SH-SY5Y (cell line): ENCODE measurements around the gene GPR176.

Source experiments
- GATA2 ChIP-seq: IDR thresholded peaks from 2 replicates; pipeline ENCODE4 v1.6.1; 2011; ENCODE audit warnings: mild to moderate bottlenecking, low read depth, low read length
- GATA3 ChIP-seq: IDR thresholded peaks from 2 replicates; pipeline ENCODE4 v1.6.1; 2011; ENCODE audit warnings: low read depth, mild to moderate bottlenecking, low read length, moderate library complexity

Gene GPR176

DNA sequence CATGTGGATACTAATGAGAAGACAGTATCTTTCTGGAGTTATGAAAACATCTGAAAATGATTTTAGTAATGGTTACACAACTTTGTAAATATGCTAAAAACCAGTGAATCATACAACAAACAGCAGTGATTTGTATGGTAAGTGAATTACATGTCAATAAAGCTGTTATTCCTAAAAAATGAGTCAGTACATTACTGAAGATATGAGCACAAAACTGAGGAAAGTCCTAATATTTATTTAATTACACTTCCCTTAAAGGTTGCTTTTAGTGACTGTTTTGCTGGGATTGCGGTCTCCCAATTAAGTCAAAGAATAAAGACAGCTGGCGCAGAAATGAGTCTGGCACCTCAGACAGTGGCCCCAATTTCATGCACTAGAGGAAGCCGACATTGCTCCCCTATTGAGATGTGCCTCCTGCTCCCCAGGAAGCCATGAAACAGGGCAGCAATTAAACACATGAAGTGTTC lies 86.5 kb downstream of the GPR176 start:
- TF ChIP-seq GATA3: no peak
- no peak for TF ChIP-seq GATA2

DNA sequence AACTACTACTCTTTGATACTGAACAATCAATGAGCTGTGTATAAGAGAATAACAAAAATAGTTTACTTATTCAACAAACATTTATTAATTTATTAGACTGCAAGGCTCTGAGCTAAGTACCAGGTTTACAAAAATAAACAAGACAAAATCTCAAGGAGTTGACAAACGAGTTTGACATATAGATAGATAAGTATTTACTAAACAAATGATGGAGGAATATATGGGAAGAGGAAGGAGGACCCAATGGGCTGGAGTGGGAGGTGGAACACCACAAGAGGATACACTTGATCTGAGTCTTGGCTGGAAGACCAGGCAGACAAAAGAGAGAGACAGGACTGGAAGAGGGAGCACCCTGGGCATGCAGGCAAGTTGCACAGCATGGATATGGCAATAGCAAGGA lies 89.9 kb downstream of the GPR176 start:
- no peak for TF ChIP-seq GATA2
- no peak for TF ChIP-seq GATA3

DNA sequence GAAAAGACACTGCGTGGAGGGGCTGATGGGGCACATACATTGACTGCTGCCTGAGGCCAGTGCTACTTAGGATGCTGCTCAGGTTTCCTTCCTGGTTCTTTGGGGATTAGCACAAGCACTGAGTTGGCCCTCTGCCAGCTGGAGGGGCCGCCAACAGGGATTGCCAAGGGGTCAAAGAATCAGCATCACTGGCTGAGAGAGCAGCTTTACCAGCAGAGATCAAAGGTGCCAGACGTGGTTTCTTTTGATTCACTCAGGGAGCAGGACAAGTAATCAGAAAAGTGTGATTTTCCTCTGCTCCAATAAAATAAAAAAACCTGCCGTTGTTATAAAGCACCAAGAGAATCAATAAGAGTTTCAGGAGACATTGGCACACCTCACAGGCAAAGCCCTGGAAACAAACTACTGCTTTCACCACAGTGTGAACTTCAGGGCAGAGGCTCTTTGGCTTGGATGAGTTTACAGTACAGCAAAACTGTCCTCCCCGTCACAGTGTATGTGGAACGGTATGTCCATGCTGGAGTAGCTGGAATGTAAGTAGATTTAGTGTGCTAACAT lies 91.6 kb downstream of the GPR176 start:
- TF ChIP-seq GATA3: no peak
- no peak for TF ChIP-seq GATA2

DNA sequence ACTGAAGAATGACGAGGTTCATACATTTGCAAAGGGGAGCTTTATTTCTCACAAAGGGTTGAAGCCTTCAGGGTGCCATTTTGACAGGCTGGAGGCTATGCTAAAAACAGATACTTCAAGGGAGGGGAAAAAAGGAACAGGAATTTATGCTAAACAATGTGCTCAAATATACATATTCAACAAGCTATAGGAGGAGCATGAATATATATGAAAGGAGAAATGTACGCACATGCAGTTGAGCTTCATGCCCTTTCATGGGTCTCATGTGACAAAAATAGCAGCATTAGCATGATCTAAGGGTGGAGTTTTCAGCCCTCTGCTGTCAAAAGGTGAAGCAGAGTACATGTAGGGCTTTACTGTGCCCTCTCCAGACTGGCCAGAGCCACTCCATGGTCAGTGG lies 93.1 kb downstream of the GPR176 start:
- TF ChIP-seq GATA3 (no peak), GATA2 (no peak)

DNA sequence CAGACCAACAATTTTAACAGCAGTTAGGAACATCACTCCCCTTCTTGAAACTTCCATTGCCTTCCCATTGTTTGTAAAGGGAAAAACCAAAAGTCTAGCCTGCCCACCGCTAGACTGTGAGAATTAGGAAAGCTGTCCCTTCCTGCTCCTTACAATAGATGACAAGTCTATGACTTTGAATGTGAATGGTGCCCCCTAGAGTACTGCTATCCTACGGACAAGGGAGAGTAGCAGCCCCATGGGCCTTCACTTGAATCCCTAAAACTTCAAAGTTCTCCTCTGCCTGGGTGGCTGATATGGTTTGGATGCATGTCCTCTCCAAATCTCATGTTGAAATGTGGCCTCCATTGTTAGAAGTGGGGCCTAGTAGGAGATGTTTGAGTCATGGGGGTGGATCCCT lies 96.4 kb downstream of the GPR176 start:
- TF ChIP-seq GATA3 (no peak), GATA2 (no peak)

DNA sequence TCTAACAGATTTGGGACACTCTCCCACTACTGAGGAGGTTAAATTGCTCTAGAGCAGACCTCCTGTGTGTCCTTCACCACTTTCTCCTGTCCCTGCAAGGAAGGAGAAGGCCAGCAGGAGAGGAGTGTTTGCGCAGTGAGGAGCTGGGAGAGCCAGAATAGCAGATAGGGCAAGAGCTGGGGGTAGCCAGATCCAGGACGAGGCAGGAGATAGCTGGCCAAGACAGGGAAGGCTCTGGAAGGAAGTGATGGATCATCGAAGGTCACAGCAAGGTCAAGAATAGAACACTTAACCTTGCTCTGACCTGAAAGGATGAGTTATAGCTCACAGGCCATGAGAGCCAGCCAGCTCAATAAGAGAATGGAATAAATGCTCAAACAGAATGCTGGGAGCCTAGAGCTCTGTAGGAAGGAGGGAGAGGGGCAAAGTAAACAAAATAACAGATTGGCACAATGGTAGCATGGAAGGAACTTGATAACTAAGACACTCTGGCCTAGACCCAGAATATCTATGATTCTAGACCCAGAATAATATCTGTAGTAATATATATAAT lies 99.9 kb downstream of the GPR176 start:
- TF ChIP-seq GATA2: no peak
- TF ChIP-seq GATA3: no peak

DNA sequence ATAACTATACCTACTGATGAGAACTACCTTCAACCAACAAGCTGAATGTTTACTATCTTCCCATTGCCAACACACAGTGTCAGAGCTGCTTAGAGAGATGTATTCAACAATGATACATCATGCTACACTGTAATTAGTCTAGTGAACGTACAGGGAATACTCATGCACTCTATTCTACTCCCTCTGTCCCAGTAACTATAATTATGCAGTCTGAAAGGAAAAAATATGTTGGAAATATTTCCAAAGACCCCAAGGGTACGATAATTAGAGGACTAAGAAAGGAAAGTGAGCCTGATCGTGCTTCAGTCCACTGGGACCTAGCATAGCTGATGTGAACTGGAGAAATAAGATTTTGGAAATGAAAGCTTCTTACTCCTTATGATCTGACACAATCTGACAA lies 100.5 kb downstream of the GPR176 start:
- TF ChIP-seq GATA3: no peak
- TF ChIP-seq GATA2: no peak

DNA sequence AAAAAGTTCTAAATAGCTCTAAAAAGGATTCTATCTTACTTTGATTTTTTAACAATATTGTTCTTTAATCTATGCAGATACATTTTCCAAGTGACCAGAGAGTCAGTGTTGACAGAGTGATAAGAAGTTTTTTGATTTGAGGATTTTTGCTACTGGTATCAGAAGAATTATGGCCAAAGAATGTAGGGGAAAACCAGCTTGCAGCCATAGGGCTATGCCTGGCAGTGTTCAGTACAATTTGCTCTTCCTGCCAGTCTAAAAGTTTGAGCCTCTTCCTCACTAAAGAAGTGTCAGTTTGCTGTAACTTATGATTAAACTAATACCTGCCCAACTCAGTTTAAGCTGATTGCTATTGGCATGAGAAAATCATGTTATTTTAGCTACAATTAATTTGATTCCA lies 102.2 kb downstream of the GPR176 start:
- TF ChIP-seq GATA2 (no peak), GATA3 (no peak)

DNA sequence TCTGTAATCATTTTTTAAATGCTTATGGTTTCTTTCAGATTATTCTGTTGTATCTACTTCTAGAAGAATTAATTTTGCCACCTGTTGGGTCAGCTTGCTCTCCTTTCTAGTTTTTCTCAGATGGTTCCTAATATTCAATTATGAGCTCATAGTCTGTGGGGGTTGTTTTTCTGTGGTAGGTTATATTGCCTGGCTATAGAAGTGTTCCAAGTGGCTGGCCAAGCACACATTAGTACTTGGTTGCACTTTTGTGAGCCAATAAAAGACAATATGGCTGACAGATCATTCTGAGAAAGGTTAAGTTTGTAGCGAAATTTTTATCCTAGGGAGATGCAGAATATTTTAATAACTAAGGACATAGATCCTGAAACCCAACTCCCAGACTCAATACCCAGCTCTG lies 105.6 kb downstream of the GPR176 start:
- TF ChIP-seq GATA3 (no peak), GATA2 (no peak)

DNA sequence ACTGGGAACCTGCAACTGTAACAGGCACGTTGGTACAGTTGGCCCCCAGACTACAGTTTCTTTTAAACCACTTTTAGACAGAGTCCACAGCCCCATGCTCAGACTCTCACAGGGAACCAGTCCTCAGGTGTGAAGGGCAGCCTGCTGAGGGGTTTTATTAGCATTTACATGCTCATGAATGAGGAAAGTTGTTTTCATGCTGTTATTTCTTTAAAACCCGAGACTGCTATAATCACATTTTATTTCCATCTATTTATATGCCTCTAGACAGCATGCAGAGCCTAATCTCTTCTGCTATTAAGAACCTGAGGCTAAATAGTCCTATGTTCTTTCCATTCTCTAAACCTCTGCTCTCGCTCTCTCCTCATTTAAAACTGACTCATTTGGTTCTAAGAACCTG lies 111.2 kb downstream of the GPR176 start:
- TF ChIP-seq GATA2: no peak
- no peak for TF ChIP-seq GATA3

DNA sequence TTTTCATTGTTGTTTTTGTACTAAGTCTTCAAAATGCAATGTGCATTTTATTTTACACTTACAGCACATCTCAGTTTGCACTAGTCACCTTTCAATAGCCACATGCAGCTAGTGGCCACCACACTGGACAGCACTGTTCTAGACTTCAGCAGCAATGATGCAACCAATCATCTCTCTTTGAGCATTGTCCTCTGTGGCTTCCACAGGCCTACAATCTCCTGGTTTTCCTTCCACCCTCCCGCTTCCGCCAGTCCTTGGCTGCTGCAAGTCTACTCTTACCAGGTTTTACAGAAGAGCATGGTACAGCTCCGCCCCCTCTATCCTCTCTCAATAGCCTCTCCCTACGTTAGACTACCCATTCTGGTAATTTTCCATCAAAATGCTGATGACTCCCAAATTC lies 112.3 kb downstream of the GPR176 start:
- no peak for TF ChIP-seq GATA3

DNA sequence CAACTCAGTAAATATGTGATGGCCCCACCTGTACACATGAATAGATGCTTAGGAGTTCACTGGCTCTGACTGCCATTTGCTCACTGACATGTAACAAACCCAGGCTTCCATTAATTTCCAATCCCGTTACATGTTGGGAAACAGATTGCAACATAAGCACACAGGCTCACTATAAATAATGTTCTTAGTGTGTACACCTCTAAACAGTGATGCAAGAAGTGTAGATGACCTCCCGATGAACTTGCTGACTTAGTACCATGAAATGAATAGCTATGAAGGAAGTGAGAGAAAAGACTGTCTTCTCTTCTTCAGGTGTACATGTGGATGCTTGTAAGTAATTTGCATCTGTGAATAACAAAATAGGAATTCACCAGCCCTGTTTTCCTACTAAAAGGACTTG lies 116.0 kb downstream of the GPR176 start:
- no peak for TF ChIP-seq GATA2
- TF ChIP-seq GATA3: no peak

DNA sequence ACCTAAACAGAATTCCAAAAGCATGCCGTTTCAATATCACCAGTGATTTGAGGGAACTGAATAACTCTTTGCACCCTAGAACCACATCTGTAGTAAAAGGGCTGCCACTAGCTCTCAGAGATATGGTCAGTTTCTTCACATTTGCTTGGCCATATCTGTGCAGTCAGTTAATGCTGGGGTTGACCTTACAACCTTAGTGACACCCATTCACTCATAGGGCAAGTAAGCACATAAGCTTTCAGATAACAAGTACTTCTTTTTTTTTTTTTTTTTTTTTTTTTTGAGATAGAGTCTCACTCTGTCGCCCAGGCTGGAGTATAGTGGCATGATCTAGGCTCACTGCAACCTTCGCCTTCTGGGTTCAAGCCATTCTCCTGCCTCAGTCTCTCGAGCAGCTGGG lies 117.0 kb downstream of the GPR176 start:
- TF ChIP-seq GATA3: no peak
- TF ChIP-seq GATA2: no peak

DNA sequence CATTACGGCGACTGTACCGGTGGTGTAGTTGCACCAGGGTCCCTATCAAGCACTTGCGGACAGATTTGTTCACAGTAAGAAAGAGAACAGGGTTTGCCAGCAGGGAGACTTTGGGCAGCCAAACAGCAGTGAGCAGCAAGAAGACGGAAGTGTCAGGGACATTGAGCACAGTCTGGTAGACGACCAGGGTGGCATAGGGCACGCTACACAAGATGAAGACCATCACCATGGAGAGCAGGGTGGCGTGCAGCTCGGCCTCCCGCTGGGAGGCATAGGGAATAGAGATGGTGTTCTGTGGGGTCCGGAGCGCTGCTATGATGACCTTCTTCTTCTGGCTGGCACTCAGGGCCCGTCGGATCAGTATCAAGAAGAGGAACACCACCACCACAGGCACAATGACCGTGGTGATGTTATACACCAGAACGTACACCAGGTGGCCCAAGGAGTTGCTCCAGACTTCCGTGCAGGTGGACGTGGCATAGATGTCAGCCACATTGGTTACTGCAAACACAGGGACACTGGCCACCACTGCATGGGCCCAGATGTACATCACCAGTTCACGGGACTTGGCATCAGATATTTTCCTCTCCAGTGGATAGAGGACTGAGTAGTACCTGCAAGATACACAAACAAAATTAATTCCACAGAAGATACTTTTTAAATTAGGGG lies 118.3 kb downstream of the GPR176 start:
- TF ChIP-seq GATA3 (no peak), GATA2 (no peak)

DNA sequence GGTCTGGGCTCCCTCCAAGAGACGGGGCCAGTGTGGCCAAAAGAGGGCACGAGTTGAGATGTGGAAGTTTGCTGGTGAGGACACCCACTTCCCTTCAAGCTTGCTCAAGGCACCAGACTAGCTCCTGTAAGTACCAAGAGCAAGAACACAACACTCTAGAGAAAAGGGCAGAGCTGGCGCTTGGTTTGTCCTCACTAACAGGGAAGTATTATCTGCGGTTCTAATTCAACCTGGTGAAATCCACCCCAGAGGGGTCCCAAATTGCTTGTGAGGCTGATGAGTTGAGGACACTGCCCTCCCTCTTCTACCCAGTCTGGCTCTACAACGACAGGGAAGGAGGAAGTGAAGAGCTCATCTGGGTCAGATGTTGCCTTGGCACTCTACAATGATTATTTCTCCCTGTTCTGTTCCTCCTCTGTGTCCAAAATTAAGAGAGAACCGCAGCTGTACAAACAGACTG lies 120.5 kb downstream of the GPR176 start:
- TF ChIP-seq GATA3: no peak
- TF ChIP-seq GATA2: no peak

DNA sequence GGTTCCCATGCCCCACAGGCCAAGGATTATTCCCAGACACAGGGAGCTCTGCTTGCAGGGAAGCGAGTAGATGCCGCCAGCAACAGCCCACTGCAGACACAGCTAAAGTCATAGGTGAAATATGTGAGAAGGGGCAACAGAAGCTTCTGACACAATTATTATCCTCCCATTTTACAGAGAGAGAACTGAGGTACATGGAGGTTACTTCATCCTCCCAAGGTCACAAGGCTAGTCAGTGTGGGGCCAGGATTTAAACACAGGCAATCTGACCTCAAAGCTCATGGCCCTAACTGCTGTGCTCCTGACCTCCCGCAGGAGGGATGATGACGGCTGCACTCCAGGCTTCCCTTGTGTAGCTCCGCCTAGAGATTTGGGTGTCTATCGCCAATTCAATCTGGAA lies 121.7 kb downstream of the GPR176 start:
- TF ChIP-seq GATA3: no peak
- no peak for TF ChIP-seq GATA2
